Measurements from ENCODE around the gene ACAD8.
"Not testable (repeated sequence)": the region's sequence is repeated elsewhere in the genome, so short reads cannot be mapped to it uniquely, and the experiment has no call there.

ACAD8 gene

GRCh38 chr11:134282121-134283045 lies 29.0 kb downstream of the ACAD8 start:
- ATAC-seq = no peak
- TF ChIP-seq GLIS3 (CRISPR knock-in tag; IDR thresholded peaks at IDR 0.05) (no peak), BACH2 (CRISPR knock-in tag; IDR thresholded peaks at IDR 0.05; ENCODE audit: borderline replicate concordance) (no peak), ZFP3 (CRISPR knock-in tag; IDR thresholded peaks at IDR 0.05) (no peak), ZNF8 (CRISPR knock-in tag; IDR thresholded peaks at IDR 0.05) (no peak), OSR1 (CRISPR knock-in tag; IDR thresholded peaks at IDR 0.05) (no peak), PPARA (CRISPR knock-in tag; IDR thresholded peaks at IDR 0.05; ENCODE audit: borderline replicate concordance) (no peak), POU6F1 (CRISPR knock-in tag; IDR thresholded peaks at IDR 0.05; ENCODE audit: borderline replicate concordance, low read depth) (no peak), TCF4 (CRISPR knock-in tag; IDR thresholded peaks at IDR 0.05; ENCODE audit: borderline replicate concordance) (no peak), CSDC2 (CRISPR knock-in tag; IDR thresholded peaks at IDR 0.05) (no peak), RARB (CRISPR knock-in tag; IDR thresholded peaks at IDR 0.05) (no peak), TOX (CRISPR knock-in tag; IDR thresholded peaks at IDR 0.05; ENCODE audit: borderline replicate concordance) (no peak), CREB5 (CRISPR knock-in tag; IDR thresholded peaks at IDR 0.05; ENCODE audit: low read depth) (no peak), ZFP30 (CRISPR knock-in tag; IDR thresholded peaks at IDR 0.05) (no peak), ARNTL (CRISPR knock-in tag; IDR thresholded peaks at IDR 0.05; ENCODE audit: borderline replicate concordance, low read depth) (no peak), ZNF565 (CRISPR knock-in tag; conservative IDR thresholded peaks at IDR 0.05; ENCODE audit: low read depth) (no peak)
- TF ChIP-seq, protein P1, sequence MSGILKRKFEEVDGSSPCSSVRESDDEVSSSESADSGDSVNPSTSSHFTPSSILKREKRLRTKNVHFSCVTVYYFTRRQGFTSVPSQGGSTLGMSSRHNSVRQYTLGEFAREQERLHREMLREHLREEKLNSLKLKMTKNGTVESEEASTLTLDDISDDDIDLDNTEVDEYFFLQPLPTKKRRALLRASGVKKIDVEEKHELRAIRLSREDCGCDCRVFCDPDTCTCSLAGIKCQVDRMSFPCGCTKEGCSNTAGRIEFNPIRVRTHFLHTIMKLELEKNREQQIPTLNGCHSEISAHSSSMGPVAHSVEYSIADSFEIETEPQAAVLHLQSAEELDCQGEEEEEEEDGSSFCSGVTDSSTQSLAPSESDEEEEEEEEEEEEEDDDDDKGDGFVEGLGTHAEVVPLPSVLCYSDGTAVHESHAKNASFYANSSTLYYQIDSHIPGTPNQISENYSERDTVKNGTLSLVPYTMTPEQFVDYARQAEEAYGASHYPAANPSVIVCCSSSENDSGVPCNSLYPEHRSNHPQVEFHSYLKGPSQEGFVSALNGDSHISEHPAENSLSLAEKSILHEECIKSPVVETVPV (CRISPR knock-in tag; IDR thresholded peaks at IDR 0.05) = no peak

DNA sequence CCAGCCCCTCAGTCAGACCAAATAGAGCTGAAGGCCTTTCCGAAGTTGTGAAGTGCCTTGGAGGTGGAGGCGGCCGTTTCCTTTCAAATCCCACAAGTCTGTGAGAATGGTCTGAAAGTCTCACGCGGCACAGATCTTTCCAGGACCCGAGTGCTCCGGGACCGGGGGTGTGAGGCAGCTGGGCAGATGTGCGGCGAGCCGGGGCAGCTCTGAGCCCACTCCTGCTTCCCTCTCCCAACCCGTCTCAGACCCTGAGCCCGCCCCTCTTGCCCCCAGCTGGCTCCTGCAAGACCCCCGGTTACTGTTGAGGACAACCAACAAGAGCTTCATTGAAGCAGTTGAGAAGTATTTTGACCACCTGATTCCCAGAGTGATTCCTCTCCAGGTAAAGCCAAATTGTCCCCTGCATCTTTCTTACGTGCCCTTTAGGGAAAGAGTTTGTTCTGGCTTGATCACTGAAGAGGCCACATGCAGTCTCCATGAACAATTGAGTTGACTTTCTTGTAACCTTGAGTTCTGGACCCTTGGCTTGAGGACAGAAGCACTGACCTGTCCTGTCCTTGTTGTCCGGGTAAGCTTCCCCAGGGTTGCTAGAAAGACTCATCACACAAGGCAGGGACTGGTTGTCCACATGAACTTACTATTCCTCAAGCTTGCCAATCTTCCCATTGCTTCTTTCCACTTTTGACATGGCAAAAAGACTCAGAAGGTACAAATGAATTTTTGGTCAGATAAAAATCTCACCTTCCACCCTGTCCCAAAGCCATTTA lies 30.3 kb downstream of the ACAD8 start:
- TF ChIP-seq POU6F1 (CRISPR knock-in tag; IDR thresholded peaks at IDR 0.05; ENCODE audit: borderline replicate concordance, low read depth) = no peak
- no peak for TF ChIP-seq ZFP3 (CRISPR knock-in tag; IDR thresholded peaks at IDR 0.05)
- TF ChIP-seq GLIS3 (CRISPR knock-in tag; IDR thresholded peaks at IDR 0.05) = no peak
- no peak for TF ChIP-seq ZNF8 (CRISPR knock-in tag; IDR thresholded peaks at IDR 0.05)
- TF ChIP-seq ZC3H10 (CRISPR knock-in tag; IDR thresholded peaks at IDR 0.05) = no peak
- no peak for TF ChIP-seq RARB (CRISPR knock-in tag; IDR thresholded peaks at IDR 0.05)
- no peak for TF ChIP-seq BACH2 (CRISPR knock-in tag; IDR thresholded peaks at IDR 0.05; ENCODE audit: borderline replicate concordance)
- TF ChIP-seq ESRRG (CRISPR knock-in tag; IDR thresholded peaks at IDR 0.05) = no peak
- TF ChIP-seq PATZ1 (CRISPR knock-in tag; IDR thresholded peaks at IDR 0.05; ENCODE audit: borderline replicate concordance) = no peak
- ATAC-seq = no peak

- ATAC-seq = not testable (repeated sequence)
Measured at GRCh38 chr11:134284349-134284748, 31.0 kb downstream of the ACAD8 start.

Measured in SK-N-SH treated with all-trans-retinoic acid at 6 μM for 48 hours (cell line).